Keratinocyte (primary cell): ENCODE results near the gene PCGF3.

Source experiments
- EZH2 ChIP-seq: IDR thresholded peaks from one replicate; pipeline ENCODE4 v1.6.1; 2012; ENCODE audit warnings: inconsistent platforms, mild to moderate bottlenecking, low read length, moderate library complexity
- TF ChIP-seq, protein P1 (sequence below), 3 experiments: IDR thresholded peaks in 1 of 3; conservative IDR thresholded peaks in 1 of 3; optimal IDR thresholded peaks in 1 of 3; 2 replicates in 2 of 3; 3 replicates in 1 of 3; pipeline versions ENCODE3 to v1.5.1; 2011; ENCODE audit warnings: low read length in 3 of 3, mild to moderate bottlenecking in 3 of 3, moderate library complexity in 2 of 3, control low read depth in 1 of 3, inconsistent platforms in 1 of 3; ENCODE audit not compliant: insufficient read depth in 2 of 3; ENCODE audit errors: extremely low read depth in 1 of 3

DNA sequence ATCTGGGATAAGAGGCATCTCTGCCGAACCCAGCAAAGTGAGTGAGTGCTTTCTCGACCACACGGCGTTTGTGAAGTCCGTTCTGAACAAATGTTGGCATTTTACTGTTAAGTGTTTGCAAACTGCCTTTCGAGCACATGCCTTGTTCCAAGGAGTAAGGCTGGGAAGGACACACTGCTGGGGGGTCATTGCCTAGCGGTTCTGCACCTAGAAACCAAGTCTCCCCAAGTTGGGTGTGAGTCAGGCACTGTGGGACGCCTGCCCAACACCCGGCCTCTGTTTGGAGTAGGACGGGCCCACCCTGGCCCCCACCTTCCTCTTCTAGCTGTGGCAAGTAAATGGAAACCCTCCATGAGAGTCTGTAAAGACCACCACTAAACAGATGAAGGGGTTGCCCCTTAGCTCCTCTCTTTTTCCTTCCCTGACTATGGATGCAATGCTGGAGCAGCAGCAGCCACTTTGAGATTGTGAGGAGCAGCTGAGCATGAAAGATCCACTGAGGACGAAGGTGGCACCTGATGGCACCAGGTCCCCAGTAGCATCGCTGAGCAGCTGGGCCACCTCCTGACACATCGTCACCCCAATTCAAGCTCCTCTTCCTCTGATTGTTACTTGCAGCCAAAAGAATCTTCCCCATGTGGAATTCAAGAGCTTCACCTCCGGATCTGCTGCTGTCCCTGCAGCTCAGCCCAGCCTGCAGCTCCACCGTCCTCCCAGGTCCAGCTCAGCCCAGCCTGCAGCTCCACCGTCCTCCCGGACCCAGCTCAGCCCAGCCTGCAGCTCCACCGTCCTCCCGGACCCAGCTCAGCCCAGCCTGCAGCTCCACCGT is 114.0 kb downstream of the PCGF3 start:
- TF ChIP-seq, protein P1, sequence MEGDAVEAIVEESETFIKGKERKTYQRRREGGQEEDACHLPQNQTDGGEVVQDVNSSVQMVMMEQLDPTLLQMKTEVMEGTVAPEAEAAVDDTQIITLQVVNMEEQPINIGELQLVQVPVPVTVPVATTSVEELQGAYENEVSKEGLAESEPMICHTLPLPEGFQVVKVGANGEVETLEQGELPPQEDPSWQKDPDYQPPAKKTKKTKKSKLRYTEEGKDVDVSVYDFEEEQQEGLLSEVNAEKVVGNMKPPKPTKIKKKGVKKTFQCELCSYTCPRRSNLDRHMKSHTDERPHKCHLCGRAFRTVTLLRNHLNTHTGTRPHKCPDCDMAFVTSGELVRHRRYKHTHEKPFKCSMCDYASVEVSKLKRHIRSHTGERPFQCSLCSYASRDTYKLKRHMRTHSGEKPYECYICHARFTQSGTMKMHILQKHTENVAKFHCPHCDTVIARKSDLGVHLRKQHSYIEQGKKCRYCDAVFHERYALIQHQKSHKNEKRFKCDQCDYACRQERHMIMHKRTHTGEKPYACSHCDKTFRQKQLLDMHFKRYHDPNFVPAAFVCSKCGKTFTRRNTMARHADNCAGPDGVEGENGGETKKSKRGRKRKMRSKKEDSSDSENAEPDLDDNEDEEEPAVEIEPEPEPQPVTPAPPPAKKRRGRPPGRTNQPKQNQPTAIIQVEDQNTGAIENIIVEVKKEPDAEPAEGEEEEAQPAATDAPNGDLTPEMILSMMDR (optimal IDR thresholded peaks at IDR 0.05 in 1 of 3, IDR thresholded peaks at IDR 0.05 in 1 of 3, conservative IDR thresholded peaks at IDR 0.05 in 1 of 3; ENCODE audit: extremely low read depth in 1 of 3, insufficient read depth in 2 of 3, low read length in 3 of 3) = no peak
- TF ChIP-seq EZH2 = no peak
